22Rv1 (cell line): ENCODE results near the gene P2RY2.

Experiments used
- ZFX ChIP-seq: fragments of 450-650 bp; IDR thresholded peaks from 2 replicates; pipeline ENCODE4 v1.6.1; 2017; ENCODE audit warnings: antibody characterized with exemption, borderline replicate concordance
- TF ChIP-seq, protein P1 (sequence below): fragments of 450-650 bp; IDR thresholded peaks from 2 replicates; pipeline ENCODE4 v1.5.1; 2017; ENCODE audit warnings: mild to moderate bottlenecking

DNA sequence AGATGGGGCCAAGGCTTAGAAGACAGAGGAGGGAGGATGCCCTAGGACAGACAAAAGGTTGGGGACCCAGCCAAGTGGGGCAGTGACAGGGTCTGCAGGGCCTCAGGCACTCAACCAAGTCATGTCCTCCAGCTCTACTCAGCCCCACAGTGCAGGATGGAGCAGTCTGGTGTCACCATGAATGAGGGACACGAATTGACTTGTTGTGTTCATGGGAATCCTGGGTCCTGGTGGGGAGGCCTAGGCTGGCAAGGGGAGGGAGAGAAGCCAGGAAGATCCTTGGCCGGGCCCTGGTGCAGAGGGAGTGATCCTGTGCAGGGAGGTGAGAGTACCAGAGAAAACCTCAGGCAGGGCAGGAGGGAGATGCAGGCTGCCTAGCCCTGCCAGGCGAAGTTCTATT is 66.0 kb downstream of the P2RY2 start:
- TF ChIP-seq, protein P1, sequence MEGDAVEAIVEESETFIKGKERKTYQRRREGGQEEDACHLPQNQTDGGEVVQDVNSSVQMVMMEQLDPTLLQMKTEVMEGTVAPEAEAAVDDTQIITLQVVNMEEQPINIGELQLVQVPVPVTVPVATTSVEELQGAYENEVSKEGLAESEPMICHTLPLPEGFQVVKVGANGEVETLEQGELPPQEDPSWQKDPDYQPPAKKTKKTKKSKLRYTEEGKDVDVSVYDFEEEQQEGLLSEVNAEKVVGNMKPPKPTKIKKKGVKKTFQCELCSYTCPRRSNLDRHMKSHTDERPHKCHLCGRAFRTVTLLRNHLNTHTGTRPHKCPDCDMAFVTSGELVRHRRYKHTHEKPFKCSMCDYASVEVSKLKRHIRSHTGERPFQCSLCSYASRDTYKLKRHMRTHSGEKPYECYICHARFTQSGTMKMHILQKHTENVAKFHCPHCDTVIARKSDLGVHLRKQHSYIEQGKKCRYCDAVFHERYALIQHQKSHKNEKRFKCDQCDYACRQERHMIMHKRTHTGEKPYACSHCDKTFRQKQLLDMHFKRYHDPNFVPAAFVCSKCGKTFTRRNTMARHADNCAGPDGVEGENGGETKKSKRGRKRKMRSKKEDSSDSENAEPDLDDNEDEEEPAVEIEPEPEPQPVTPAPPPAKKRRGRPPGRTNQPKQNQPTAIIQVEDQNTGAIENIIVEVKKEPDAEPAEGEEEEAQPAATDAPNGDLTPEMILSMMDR, result no peak
- TF ChIP-seq ZFX, result no peak
